CD8-positive, alpha-beta memory T cell (primary cell): Measurements from ENCODE around the gene TCTN1. TPM values are rescaled to one million over a fixed set of nuclear protein-coding genes. Genes with fewer than 3 reads are reported as not detected.
"Not testable (repeated sequence)": the region's sequence is repeated elsewhere in the genome, so short reads cannot be mapped to it uniquely, and the experiment has no call there.

Experiments
- CTCF ChIA-PET: fragments of 350-600 bp; sonication (Branson Sonifier 250); formaldehyde crosslinking; loops from one replicate; lab custom pipeline; 2021; ENCODE audit warnings: antibody characterized with exemption; lab: Charles Lee
- POLR2A ChIA-PET: fragments of 350-600 bp; sonication (Branson Sonifier 250); formaldehyde crosslinking; loops from one replicate; lab custom pipeline; 2021; ENCODE audit warnings: antibody characterized with exemption; lab: Charles Lee
- DNase-seq, 5 donors: peaks; one replicate each; pipeline versions ENCODE4 v3.0.0 to v3.0.0-alpha.2; 2020 to 2022; ENCODE audit warnings: mixed read lengths in 1 of 5
- H3K27ac ChIP-seq: one replicate; pipeline ENCODE4 v1.7.0; 2013; ENCODE audit warnings: low read depth, mild to moderate bottlenecking, low read length, moderate library complexity
- H3K27me3 ChIP-seq: 2 replicates; pipeline ENCODE4 v1.7.0; 2013; ENCODE audit warnings: low read length, mild to moderate bottlenecking; ENCODE audit not compliant: insufficient read depth, poor library complexity, severe bottlenecking
- H3K36me3 ChIP-seq: 2 replicates; pipeline ENCODE4 v1.7.0; 2013; ENCODE audit warnings: mild to moderate bottlenecking, low read length, moderate library complexity; ENCODE audit not compliant: insufficient read depth
- H3K4me1 ChIP-seq: 2 replicates; pipeline ENCODE4 v1.7.0; 2013; ENCODE audit warnings: mild to moderate bottlenecking, low read length, moderate library complexity; ENCODE audit not compliant: insufficient read depth
- H3K4me3 ChIP-seq: 2 replicates; pipeline ENCODE4 v1.7.0; 2013; ENCODE audit warnings: mild to moderate bottlenecking, low read length
- H3K9me3 ChIP-seq: 2 replicates; pipeline ENCODE4 v1.7.0; 2013; ENCODE audit warnings: mild to moderate bottlenecking, low read length
- H3K27ac Mint-ChIP-seq, 8 donors: one replicate each; pipeline ENCODE4 v1.8.0; 2020 to 2021; ENCODE audit warnings: mixed read lengths in 8 of 8, mild to moderate bottlenecking in 6 of 8, inconsistent platforms in 3 of 8, moderate library complexity in 3 of 8
- H3K27me3 Mint-ChIP-seq, 2 donors: one replicate each; pipeline ENCODE4 v1.8.0; 2020 to 2021; ENCODE audit warnings: mixed read lengths in 2 of 2, mild to moderate bottlenecking in 1 of 2, moderate library complexity in 1 of 2
- H3K36me3 Mint-ChIP-seq, 3 donors: one replicate each; pipeline ENCODE4 v1.8.0; 2020 to 2021; ENCODE audit warnings: mixed read lengths in 3 of 3, inconsistent platforms in 1 of 3, mild to moderate bottlenecking in 1 of 3
- H3K4me1 Mint-ChIP-seq, 3 donors: one replicate each; pipeline ENCODE4 v1.8.0; 2020 to 2021; ENCODE audit warnings: mixed read lengths in 3 of 3, inconsistent platforms in 1 of 3, mild to moderate bottlenecking in 1 of 3
- H3K4me3 Mint-ChIP-seq, 7 donors: one replicate each; pipeline ENCODE4 v1.8.0; 2020 to 2021; ENCODE audit warnings: mixed read lengths in 7 of 7, mild to moderate bottlenecking in 6 of 7, moderate library complexity in 4 of 7, inconsistent platforms in 2 of 7
- H3K9me3 Mint-ChIP-seq, 5 donors: one replicate each; pipeline ENCODE4 v1.8.0; 2020 to 2022; ENCODE audit warnings: mixed read lengths in 5 of 5, mild to moderate bottlenecking in 3 of 5, moderate library complexity in 2 of 5, inconsistent platforms in 1 of 5
- polyA plus RNA-seq: library from polyadenylated mRNA; unstranded; fragments of 300-500 nt; fragmentation: Illumina TruSeq; gene quantifications from one replicate; pipeline ENCODE4 v1.2.3, GENCODE V29; 2021
- total RNA-seq, 2 experiments: library from RNA; stranded (reverse); gene quantifications; one replicate each; pipeline ENCODE4 v1.2.3, GENCODE V29; 2021

TCTN1 gene
- total and polyA plus RNA-seq, 3 experiments from 2014 or later = 4.6 to 11.1 (median 9.8) TPM

DNA sequence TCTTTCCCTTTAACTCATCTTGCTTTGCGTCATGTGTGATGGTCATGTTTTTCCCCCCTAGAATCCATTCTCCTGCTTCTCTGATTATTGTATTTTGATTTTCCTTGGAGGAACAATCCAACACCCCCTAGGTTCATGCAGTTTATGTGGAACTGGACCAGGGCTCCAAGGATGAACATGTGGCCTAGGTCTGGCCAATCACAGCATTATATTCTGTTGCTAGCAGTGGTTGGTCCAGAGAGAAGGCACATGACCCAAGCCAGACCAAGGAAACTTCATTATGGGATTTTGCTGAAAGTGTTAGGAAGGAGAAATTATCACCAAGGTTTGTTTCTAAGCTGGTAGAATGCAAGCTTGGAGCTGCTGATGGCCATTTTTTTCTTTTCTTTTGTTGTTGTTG lies 23.9 kb upstream of the TCTN1 start:
- H3K4me3 Mint-ChIP-seq = no peak overlapping the region
- H3K9me3 Mint-ChIP-seq = no peaks in the 10 kb centered on the region
- Histone ChIP-seq H3K27ac (no peak overlapping the region), H3K27me3 (no peaks in the 10 kb centered on the region), H3K4me1 (peaks cover 31% of the 10 kb centered on the region), H3K9me3 (no peaks in the 10 kb centered on the region), H3K4me3 (no peak overlapping the region), H3K36me3 (no peaks in the 10 kb centered on the region)
- peaks cover 0 to 1% of the 10 kb centered on the region in 2 donors for H3K27me3 Mint-ChIP-seq
- ChIA-PET POLR2A (no interaction called here), CTCF (interaction anchor here (1.2 to 14.5 kb wide), 4 partner anchors 10 to 35 kb away, joined by 3 to 154 read pairs (median 4); no protein-coding TSS in a partner anchor)
- H3K4me1 Mint-ChIP-seq = peaks cover 11 to 26% (median 19%) of the 10 kb centered on the region in 3 donors
- DNase-seq = no peak
- H3K27ac Mint-ChIP-seq = peak overlapping the region in 3 of 8 donors; percentile 19 to 70 (median 39)
- H3K36me3 Mint-ChIP-seq = no peaks in the 10 kb centered on the region

GRCh38 chr12:110590806-110591326 lies 23.1 kb upstream of the TCTN1 start:
- H3K4me3 Mint-ChIP-seq = peak overlapping the region in 2 of 7 donors; percentile 18 to 39
- Histone ChIP-seq H3K27ac (no peak overlapping the region), H3K9me3 (no peaks in the 10 kb centered on the region), H3K4me3 (no peak overlapping the region), H3K36me3 (no peaks in the 10 kb centered on the region), H3K4me1 (peaks cover 23% of the 10 kb centered on the region), H3K27me3 (no peaks in the 10 kb centered on the region)
- no peaks in the 10 kb centered on the region for H3K9me3 Mint-ChIP-seq
- peaks cover 4 to 18% (median 11%) of the 10 kb centered on the region in 3 donors for H3K4me1 Mint-ChIP-seq
- peak in 2 of 5 donors; percentile 26 to 44 for DNase-seq
- no peaks in the 10 kb centered on the region for H3K36me3 Mint-ChIP-seq
- H3K27ac Mint-ChIP-seq = peak overlapping the region; percentile 37 to 86 (median 76)
- CTCF ChIA-PET = interaction anchor here (1.2 to 14.5 kb wide), 4 partner anchors 9 to 36 kb away, joined by 3 to 154 read pairs (median 4); no protein-coding TSS in a partner anchor
- POLR2A ChIA-PET = no interaction called here
- H3K27me3 Mint-ChIP-seq = peaks cover 0 to 1% of the 10 kb centered on the region in 2 donors

DNA sequence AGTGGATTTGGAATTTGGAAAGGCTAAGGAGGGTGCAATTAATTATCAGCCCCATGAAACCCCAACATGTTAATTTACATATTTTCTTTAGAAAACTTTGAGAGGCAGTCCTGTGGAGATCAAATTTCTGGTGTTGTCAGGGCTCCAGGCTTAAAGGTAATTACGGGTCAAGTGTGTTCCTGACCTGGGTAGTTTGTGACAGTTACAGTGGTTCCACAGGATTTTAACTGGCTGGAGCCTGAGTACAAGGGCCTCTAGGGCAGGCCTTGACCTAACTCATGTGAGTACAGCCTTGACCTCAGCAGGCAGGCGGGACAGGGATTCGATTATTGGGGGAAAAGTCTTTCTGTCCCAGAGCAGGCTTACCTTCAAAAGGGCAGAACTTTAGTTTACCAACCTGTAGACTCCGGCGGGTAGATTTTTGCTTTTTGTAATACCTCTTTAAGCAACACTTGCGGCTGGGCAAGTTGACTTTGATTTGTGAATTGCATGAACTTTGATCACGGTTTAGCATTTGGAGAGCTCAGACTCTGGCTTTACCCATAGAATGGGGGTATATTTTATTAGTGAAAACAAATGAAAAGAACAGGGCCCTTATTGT lies 22.4 kb upstream of the TCTN1 start:
- no peaks in the 10 kb centered on the region for H3K27me3 ChIP-seq
- ChIA-PET POLR2A (no interaction called here), CTCF (interaction anchor here (1.9 to 14.5 kb wide), 3 partner anchors 11 to 37 kb away, joined by 4 to 154 read pairs (median 5); no protein-coding TSS in a partner anchor)
- H3K27ac ChIP-seq = no peak overlapping the region
- peaks cover 0 to 1% of the 10 kb centered on the region in 2 donors for H3K27me3 Mint-ChIP-seq
- H3K4me1 Mint-ChIP-seq = peaks cover 4 to 17% (median 11%) of the 10 kb centered on the region in 3 donors
- H3K36me3 ChIP-seq = no peaks in the 10 kb centered on the region
- no peaks in the 10 kb centered on the region for H3K9me3 Mint-ChIP-seq
- H3K4me3 ChIP-seq = no peak overlapping the region
- H3K9me3 ChIP-seq = no peaks in the 10 kb centered on the region
- DNase-seq = no peak
- peak overlapping the region in 1 of 7 donors; percentile 39 for H3K4me3 Mint-ChIP-seq
- peaks cover 21% of the 10 kb centered on the region for H3K4me1 ChIP-seq
- no peaks in the 10 kb centered on the region for H3K36me3 Mint-ChIP-seq
- peak overlapping the region in 5 of 8 donors; percentile 20 to 86 (median 71) for H3K27ac Mint-ChIP-seq

- Histone ChIP-seq H3K9me3 (no peaks in the 10 kb centered on the region), H3K4me3 (no peak overlapping the region), H3K4me1 (peaks cover 21% of the 10 kb centered on the region), H3K36me3 (no peaks in the 10 kb centered on the region), H3K27ac (no peak overlapping the region), H3K27me3 (no peaks in the 10 kb centered on the region)
- POLR2A ChIA-PET = interaction anchor here (0.6 kb wide), 1 partner anchor 12 kb away, joined by 9 read pairs; no protein-coding TSS in a partner anchor
- no peak overlapping the region for H3K4me3 Mint-ChIP-seq
- H3K4me1 Mint-ChIP-seq = peaks cover 4 to 17% (median 11%) of the 10 kb centered on the region in 3 donors
- DNase-seq = no peak
- peaks cover 0 to 1% of the 10 kb centered on the region in 2 donors for H3K27me3 Mint-ChIP-seq
- CTCF ChIA-PET = interaction anchor here (1.3 to 14.5 kb wide), 3 partner anchors 11 to 37 kb away, joined by 4 to 154 read pairs (median 4); no protein-coding TSS in a partner anchor
- no peaks in the 10 kb centered on the region for H3K9me3 Mint-ChIP-seq
- peak overlapping the region in 2 of 8 donors; percentile 30 to 72 for H3K27ac Mint-ChIP-seq
- no peaks in the 10 kb centered on the region for H3K36me3 Mint-ChIP-seq
Measured at GRCh38 chr12:110592078-110592477, 21.9 kb upstream of the TCTN1 start.

DNA sequence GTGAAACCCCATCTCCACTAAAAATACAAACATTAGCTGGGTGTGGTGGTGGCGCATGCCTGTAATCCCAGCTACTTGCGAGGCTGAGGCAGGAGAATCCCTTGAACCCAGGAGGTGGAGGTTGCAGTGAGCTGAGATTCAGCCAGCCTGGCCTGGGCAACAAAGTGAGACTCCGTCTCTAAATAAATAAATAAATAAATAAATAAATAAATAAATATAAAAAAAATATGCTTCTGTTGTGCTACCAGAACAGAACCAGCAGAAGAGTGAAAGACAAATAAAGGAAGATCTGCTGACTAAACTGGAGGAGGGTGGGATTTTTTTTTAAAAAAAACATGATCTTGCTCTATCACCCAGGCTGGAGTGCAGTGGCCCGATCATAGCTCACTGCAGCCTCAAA lies 21.0 kb upstream of the TCTN1 start:
- H3K9me3 ChIP-seq, H3K27me3 ChIP-seq, H3K27me3 Mint-ChIP-seq, H3K4me3 ChIP-seq, H3K9me3 Mint-ChIP-seq, H3K27ac ChIP-seq, H3K4me3 Mint-ChIP-seq, H3K36me3 ChIP-seq, DNase-seq, H3K27ac Mint-ChIP-seq, H3K36me3 Mint-ChIP-seq: not testable (repeated sequence)
- ChIA-PET CTCF (interaction anchor here (1.3 to 14.5 kb wide), 3 partner anchors 10 to 124 kb away, joined by 4 to 154 read pairs (median 7); partner anchors contain the start of genes FAM216A and GPN3), POLR2A (interaction anchor here (0.5 kb wide), 1 partner anchor 13 kb away, joined by 3 read pairs; no protein-coding TSS in a partner anchor)
- peaks cover 21% of the 10 kb centered on the region for H3K4me1 ChIP-seq
- peaks cover 4 to 17% (median 11%) of the 10 kb centered on the region in 3 donors for H3K4me1 Mint-ChIP-seq

GRCh38 chr12:110597885-110598284 lies 16.0 kb upstream of the TCTN1 start:
- Histone ChIP-seq H3K4me3 (no peak overlapping the region), H3K9me3 (no peaks in the 10 kb centered on the region), H3K36me3 (no peaks in the 10 kb centered on the region), H3K4me1 (no peaks in the 10 kb centered on the region), H3K27ac (no peak overlapping the region), H3K27me3 (no peaks in the 10 kb centered on the region)
- no peaks in the 10 kb centered on the region for H3K36me3 Mint-ChIP-seq
- H3K4me3 Mint-ChIP-seq = no peak overlapping the region
- no peaks in the 10 kb centered on the region for H3K9me3 Mint-ChIP-seq
- DNase-seq = no peak
- ChIA-PET POLR2A (interaction anchor here (0.7 kb wide), 1 partner anchor 18 kb away, joined by 5 read pairs; no protein-coding TSS in a partner anchor), CTCF (interaction anchor here (1.3 to 14.5 kb wide), 2 partner anchors 43 to 129 kb away, joined by 4 to 154 read pairs; partner anchors contain the start of gene FAM216A)
- H3K27me3 Mint-ChIP-seq = no peaks in the 10 kb centered on the region
- H3K4me1 Mint-ChIP-seq = peaks cover 0 to 6% (median 5%) of the 10 kb centered on the region in 3 donors
- no peak overlapping the region for H3K27ac Mint-ChIP-seq

DNA sequence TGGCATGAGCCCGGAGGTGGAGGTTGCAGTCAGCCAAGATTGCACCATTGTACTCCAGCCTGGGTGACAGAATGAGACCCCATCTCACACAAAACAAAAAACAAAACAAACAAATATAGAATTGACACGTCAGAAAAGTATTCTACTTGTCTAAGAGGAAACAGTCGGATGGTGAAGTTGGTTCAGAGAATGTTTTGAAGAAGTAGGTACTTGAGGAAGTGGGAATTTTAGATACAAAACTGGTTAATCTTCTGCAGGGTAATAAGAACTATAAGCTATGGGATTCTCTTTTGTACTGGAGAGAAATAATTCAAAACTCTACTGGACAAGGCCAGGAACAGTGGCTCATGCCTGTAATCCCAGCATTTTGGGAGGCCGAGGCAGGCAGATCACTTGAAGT lies 14.6 kb upstream of the TCTN1 start:
- H3K4me1 Mint-ChIP-seq = peaks cover 0 to 6% (median 5%) of the 10 kb centered on the region in 3 donors
- H3K4me1 ChIP-seq = no peaks in the 10 kb centered on the region
- H3K9me3 ChIP-seq = no peaks in the 10 kb centered on the region
- H3K4me3 Mint-ChIP-seq = no peak overlapping the region
- H3K4me3 ChIP-seq = no peak overlapping the region
- no peaks in the 10 kb centered on the region for H3K9me3 Mint-ChIP-seq
- no peaks in the 10 kb centered on the region for H3K36me3 ChIP-seq
- H3K36me3 Mint-ChIP-seq = no peaks in the 10 kb centered on the region
- no peaks in the 10 kb centered on the region for H3K27me3 ChIP-seq
- CTCF ChIA-PET = interaction anchor here (0.9 to 14.5 kb wide), 15 partner anchors 12 to 168 kb away, joined by 3 to 154 read pairs (median 9); partner anchors contain the start of genes ARPC3, FAM216A and GPN3
- H3K27ac Mint-ChIP-seq = peak overlapping the region in 1 of 8 donors; percentile 33
- no peak overlapping the region for H3K27ac ChIP-seq
- no peak for DNase-seq
- POLR2A ChIA-PET = interaction anchor here (0.6 kb wide), 2 partner anchors 103 to 112 kb away, joined by 4 to 8 read pairs; no protein-coding TSS in a partner anchor
- H3K27me3 Mint-ChIP-seq = no peaks in the 10 kb centered on the region
